Fibroblast of lung (primary cell): ENCODE data around the gene NOL12. TPM values are rescaled to one million over a fixed set of nuclear protein-coding genes. Genes with fewer than 3 reads are reported as not detected.

Experiments used
- DNase-seq, 2 donors: peaks; one replicate each; pipeline versions ENCODE4 v3.0.0 to v3.0.0-alpha.2; 2010; ENCODE audit warnings: low read depth in 2 of 2
- H2AFZ ChIP-seq: 2 replicates; pipeline ENCODE4 v1.5.1; 2012; ENCODE audit warnings: low read length, control low read depth, inconsistent platforms
- H3K27ac ChIP-seq: 2 replicates; pipeline ENCODE4 v1.5.1; 2011; ENCODE audit warnings: low read length, control low read depth; ENCODE audit not compliant: insufficient read depth
- H3K27me3 ChIP-seq: 2 replicates; pipeline ENCODE4 v1.5.1; 2011; ENCODE audit warnings: mild to moderate bottlenecking, low read length; ENCODE audit not compliant: control insufficient read depth, insufficient read depth
- H3K36me3 ChIP-seq: 2 replicates; pipeline ENCODE4 v1.5.1; 2011; ENCODE audit warnings: low read length; ENCODE audit not compliant: control insufficient read depth, insufficient read depth
- H3K4me1 ChIP-seq: 2 replicates; pipeline ENCODE4 v1.5.1; 2011; ENCODE audit warnings: low read length; ENCODE audit not compliant: control insufficient read depth, insufficient read depth; ENCODE audit errors: extremely low read depth
- H3K4me2 ChIP-seq: 2 replicates; pipeline ENCODE4 v1.5.1; 2011; ENCODE audit warnings: low read length, control low read depth; ENCODE audit not compliant: insufficient read depth; ENCODE audit errors: extremely low read depth
- H3K4me3 ChIP-seq, 4 experiments: fragments of 200-600 bp in 1 of 4; sonication (generic) in 1 of 4; replicated peaks in 1 of 4; 2 replicates each; pipeline ENCODE4 v1.5.1; 2011 to 2016; ENCODE audit warnings: low read length in 4 of 4, low read depth in 3 of 4, mild to moderate bottlenecking in 3 of 4, control low read depth in 2 of 4, inconsistent platforms in 1 of 4, mixed read lengths in 1 of 4; ENCODE audit not compliant: insufficient read depth in 1 of 4; ENCODE audit errors: control extremely low read depth in 1 of 4
- H3K79me2 ChIP-seq: 2 replicates; pipeline ENCODE4 v1.5.1; 2012; ENCODE audit warnings: mild to moderate bottlenecking, low read length, inconsistent platforms; ENCODE audit not compliant: control insufficient read depth, insufficient read depth
- H3K9ac ChIP-seq: 2 replicates; pipeline ENCODE4 v1.5.1; 2011; ENCODE audit warnings: mild to moderate bottlenecking, low read length, control low read depth; ENCODE audit not compliant: insufficient read depth
- H3K9me3 ChIP-seq: 2 replicates; pipeline ENCODE4 v1.5.1; 2012; ENCODE audit warnings: low read depth, low read length; ENCODE audit not compliant: control insufficient read depth, insufficient read depth
- H4K20me1 ChIP-seq: 2 replicates; pipeline ENCODE4 v1.5.1; 2011; ENCODE audit warnings: low read length; ENCODE audit not compliant: control insufficient read depth, insufficient read depth; ENCODE audit errors: extremely low read depth
- EZH2 ChIP-seq: IDR thresholded peaks from 2 replicates; pipeline ENCODE4 v1.5.1; 2012; ENCODE audit warnings: low read length, control low read depth, mild to moderate bottlenecking; ENCODE audit errors: missing control alignments
- polyA plus RNA-seq, 2 donors: library from polyadenylated mRNA; depleted of rRNA in 1 of 2; stranded (reverse) in 1 of 2; unstranded in 1 of 2; fragments of >200 nt; gene quantifications; 2 replicates each; pipeline ENCODE4 v1.2.1, GENCODE V29; 2011 to 2012; ENCODE audit warnings: missing spikeins in 1 of 2
- total RNA-seq: library from RNA; depleted of rRNA; stranded (reverse); fragments of >200 nt; gene quantifications from 2 replicates; pipeline ENCODE4 v1.2.1, GENCODE V29; 2014
- TF ChIP-seq, protein P1 (sequence below), 2 donors: IDR thresholded peaks in 1 of 2; conservative IDR thresholded peaks in 1 of 2; 1 replicate in 1 of 2; 2 replicates in 1 of 2; pipeline ENCODE4 v1.5.1; 2011 to 2012; ENCODE audit warnings: low read length in 2 of 2, control low read depth in 1 of 2, inconsistent platforms in 1 of 2, low read depth in 1 of 2, mild to moderate bottlenecking in 1 of 2

Gene NOL12
- total and polyA plus RNA-seq, 2 donors (not counting 1 experiment from before 2014, with no cell fraction given) = 12.8 to 15.4 TPM

DNA sequence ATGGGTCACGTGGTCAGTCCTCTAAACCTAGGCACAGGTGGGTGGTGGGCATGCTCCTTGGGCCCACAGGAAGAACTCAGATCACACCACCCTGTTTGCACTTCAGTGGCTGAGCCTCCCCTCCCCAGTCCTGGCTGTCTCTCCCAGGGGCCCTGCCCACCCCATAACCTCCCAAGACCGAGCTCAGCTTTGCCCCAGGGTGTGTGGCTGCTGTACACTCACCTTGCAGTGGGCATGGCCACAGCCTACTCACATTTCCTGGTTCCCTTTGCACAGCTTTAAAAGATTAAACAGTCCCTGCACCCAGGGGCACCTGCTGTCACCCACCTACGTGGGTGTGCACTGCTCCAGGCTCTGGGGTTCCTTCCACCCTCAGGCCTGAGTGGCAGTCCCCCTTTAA, 24.5 kb downstream of the NOL12 start:
- no peak for DNase-seq
- Histone ChIP-seq H3K9ac (no peak overlapping the region), H3K4me2 (no peak overlapping the region), H2AFZ (no peak overlapping the region), H4K20me1 (no peaks in the 10 kb centered on the region), H3K36me3 (no peaks in the 10 kb centered on the region), H3K9me3 (no peaks in the 10 kb centered on the region), H3K79me2 (no peaks in the 10 kb centered on the region), H3K27ac (no peak overlapping the region), H3K27me3 (no peaks in the 10 kb centered on the region), H3K4me1 (no peaks in the 10 kb centered on the region), H3K4me3 (no peak overlapping the region)
- TF ChIP-seq, protein P1, sequence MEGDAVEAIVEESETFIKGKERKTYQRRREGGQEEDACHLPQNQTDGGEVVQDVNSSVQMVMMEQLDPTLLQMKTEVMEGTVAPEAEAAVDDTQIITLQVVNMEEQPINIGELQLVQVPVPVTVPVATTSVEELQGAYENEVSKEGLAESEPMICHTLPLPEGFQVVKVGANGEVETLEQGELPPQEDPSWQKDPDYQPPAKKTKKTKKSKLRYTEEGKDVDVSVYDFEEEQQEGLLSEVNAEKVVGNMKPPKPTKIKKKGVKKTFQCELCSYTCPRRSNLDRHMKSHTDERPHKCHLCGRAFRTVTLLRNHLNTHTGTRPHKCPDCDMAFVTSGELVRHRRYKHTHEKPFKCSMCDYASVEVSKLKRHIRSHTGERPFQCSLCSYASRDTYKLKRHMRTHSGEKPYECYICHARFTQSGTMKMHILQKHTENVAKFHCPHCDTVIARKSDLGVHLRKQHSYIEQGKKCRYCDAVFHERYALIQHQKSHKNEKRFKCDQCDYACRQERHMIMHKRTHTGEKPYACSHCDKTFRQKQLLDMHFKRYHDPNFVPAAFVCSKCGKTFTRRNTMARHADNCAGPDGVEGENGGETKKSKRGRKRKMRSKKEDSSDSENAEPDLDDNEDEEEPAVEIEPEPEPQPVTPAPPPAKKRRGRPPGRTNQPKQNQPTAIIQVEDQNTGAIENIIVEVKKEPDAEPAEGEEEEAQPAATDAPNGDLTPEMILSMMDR (conservative IDR thresholded peaks at IDR 0.05 in 1 of 2, IDR thresholded peaks at IDR 0.05 in 1 of 2; ENCODE audit: low read depth in 1 of 2, low read length in 2 of 2) = no peak

DNA sequence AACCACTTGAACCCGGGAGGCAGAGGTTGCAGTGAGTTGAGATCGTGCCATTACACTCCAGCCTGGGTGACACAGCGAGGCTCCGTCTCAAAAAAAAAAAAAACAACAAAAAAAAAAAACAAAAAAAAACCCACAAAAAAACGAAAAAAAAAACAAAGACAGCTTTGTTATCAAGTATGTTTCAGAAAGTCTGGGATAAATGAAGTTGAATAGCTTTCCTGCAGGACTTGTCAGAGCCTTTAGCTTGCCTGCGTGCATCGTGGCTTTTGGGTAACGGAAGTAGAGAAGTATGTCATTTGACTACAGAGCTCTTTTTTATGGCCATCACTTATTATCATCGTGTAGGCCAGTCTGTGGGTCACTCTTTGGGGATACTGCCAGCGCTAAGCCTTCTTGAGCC, 25.3 kb downstream of the NOL12 start:
- Histone ChIP-seq H3K4me2 (no peak overlapping the region), H3K27me3 (no peaks in the 10 kb centered on the region), H3K27ac (no peak overlapping the region), H3K9ac (no peak overlapping the region), H3K36me3 (no peaks in the 10 kb centered on the region), H3K4me3 (no peak overlapping the region), H3K79me2 (no peaks in the 10 kb centered on the region), H3K4me1 (no peaks in the 10 kb centered on the region), H4K20me1 (no peaks in the 10 kb centered on the region), H2AFZ (no peak overlapping the region), H3K9me3 (no peaks in the 10 kb centered on the region)
- no peak for DNase-seq
- no peak for TF ChIP-seq EZH2
- TF ChIP-seq, protein P1 (conservative IDR thresholded peaks at IDR 0.05 in 1 of 2, IDR thresholded peaks at IDR 0.05 in 1 of 2; ENCODE audit: low read depth in 1 of 2, low read length in 2 of 2) = no peak

DNA sequence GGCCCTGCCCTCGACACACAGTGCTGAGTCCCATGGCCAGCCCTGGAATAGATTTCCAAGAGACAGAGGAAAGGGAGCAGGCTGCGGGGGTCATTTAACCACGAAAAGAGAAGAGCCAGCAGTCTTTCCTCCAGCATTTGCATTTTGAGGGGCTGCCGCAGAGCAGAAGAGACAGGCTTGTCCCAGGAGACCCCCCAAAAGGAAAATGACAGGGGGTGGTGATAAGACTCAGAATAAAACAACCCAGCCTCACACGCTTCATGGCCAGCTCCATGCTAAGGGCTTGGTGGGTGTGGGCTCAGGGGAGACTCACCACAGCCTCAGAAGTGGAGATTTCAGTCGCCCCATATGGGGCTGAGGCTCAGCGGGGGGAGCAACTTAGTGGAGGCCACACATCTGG, 27.6 kb downstream of the NOL12 start:
- no peak overlapping the region for H3K4me2 ChIP-seq
- H2AFZ ChIP-seq = no peak overlapping the region
- no peaks in the 10 kb centered on the region for H3K79me2 ChIP-seq
- H3K27ac ChIP-seq = no peak overlapping the region
- no peak overlapping the region for H3K4me3 ChIP-seq
- H3K27me3 ChIP-seq = no peaks in the 10 kb centered on the region
- no peaks in the 10 kb centered on the region for H4K20me1 ChIP-seq
- no peak overlapping the region for H3K9ac ChIP-seq
- TF ChIP-seq, protein P1 (conservative IDR thresholded peaks at IDR 0.05 in 1 of 2, IDR thresholded peaks at IDR 0.05 in 1 of 2; ENCODE audit: low read depth in 1 of 2, low read length in 2 of 2) = no peak
- TF ChIP-seq EZH2 = no peak
- H3K36me3 ChIP-seq = no peaks in the 10 kb centered on the region
- no peaks in the 10 kb centered on the region for H3K4me1 ChIP-seq
- no peaks in the 10 kb centered on the region for H3K9me3 ChIP-seq
- no peak for DNase-seq
